Activated naive CD4-positive, alpha-beta T cell treated with anti-CD3 and anti-CD28 coated beads, Interleukin-2, amount 50 U/mL, for 72 hours (primary cell): ENCODE results near the gene PLEKHB1. TPM values are rescaled to one million over a fixed set of nuclear protein-coding genes. Genes with fewer than 3 reads are reported as not detected.

ENCODE experiments used
- total RNA-seq, 2 donors: library from RNA; stranded (reverse); gene quantifications; one replicate each; pipeline ENCODE4 v1.2.3, GENCODE V29; 2022

PLEKHB1 gene
- total RNA-seq, 2 donors from 2014 or later = 16.4 to 19.9 TPM

Other genes with a start within 250 kb of the PLEKHB1 start
- 10 to 100 TPM; 16.6 to 23.4 TPM for gene FAM168A, start 48.5 kb upstream of the PLEKHB1 start, total RNA-seq
- 10 to 100 TPM; 66.3 TPM for gene RAB6A, start 114.5 kb downstream of the PLEKHB1 start, total RNA-seq
- 10 to 100 TPM; 24.0 to 41.9 TPM for gene MRPL48, start 141.3 kb downstream of the PLEKHB1 start, total RNA-seq
- 10 to 100 TPM; 67.9 to 94.6 TPM for gene COA4, start 230.3 kb downstream of the PLEKHB1 start, total RNA-seq
- gene PAAF1, start 230.4 kb downstream of the PLEKHB1 start, total RNA-seq = 10 to 100 TPM; 41.3 to 45.1 TPM